ENCODE measurements around the gene PCIF1. TPM values are rescaled to one million over a fixed set of nuclear protein-coding genes. Genes with fewer than 3 reads are reported as not detected.
A peak's percentile ranks its signal among the peaks of the same experiment; 100 is the strongest.
"Not testable (repeated sequence)": the region's sequence is repeated elsewhere in the genome, so short reads cannot be mapped to it uniquely, and the experiment has no call there.

The PCIF1 gene
- total RNA-seq, 1 donor from 2014 or later, result 23.5 TPM

- no peak overlapping the region for H3K4me3 Mint-ChIP-seq (ENCODE audit: unreplicated experiment)
- no peak for DNase-seq (ENCODE audit: low spot score)
These were observed 17.7 kb downstream of the PCIF1 start for GRCh38 chr20:45951925-45952834.

GRCh38 chr20:45952861-45953260 is 18.4 kb downstream of the PCIF1 start:
- no peaks in the 10 kb centered on the region for H3K27me3 Mint-ChIP-seq (ENCODE audit: low read depth)
- no peak for DNase-seq (ENCODE audit: low spot score)
- no peak overlapping the region for H3K4me3 Mint-ChIP-seq (ENCODE audit: unreplicated experiment)
- H3K36me3 Mint-ChIP-seq (ENCODE audit: low read depth), result peaks cover 22% of the 10 kb centered on the region
- H3K9me3 Mint-ChIP-seq (ENCODE audit: low read depth), result no peaks in the 10 kb centered on the region
- no peaks in the 10 kb centered on the region for H3K4me1 Mint-ChIP-seq (ENCODE audit: low read depth)
- no peak for TF ChIP-seq CTCF (IDR thresholded peaks at IDR 0.05)
- H3K27ac Mint-ChIP-seq (ENCODE audit: unreplicated experiment), result no peak overlapping the region

More at GRCh38 chr20:45951925-45952834, 17.7 kb downstream of the PCIF1 start:
- no peak for TF ChIP-seq CTCF (IDR thresholded peaks at IDR 0.05)
- Mint-ChIP-seq H3K4me1 (ENCODE audit: low read depth) (no peaks in the 10 kb centered on the region), H3K36me3 (ENCODE audit: low read depth) (peaks cover 22% of the 10 kb centered on the region), H3K27me3 (ENCODE audit: low read depth) (no peaks in the 10 kb centered on the region), H3K9me3 (ENCODE audit: low read depth) (no peaks in the 10 kb centered on the region), H3K27ac (ENCODE audit: unreplicated experiment) (no peak overlapping the region)

GRCh38 chr20:45953672-45954071 is 19.2 kb downstream of the PCIF1 start:
- Mint-ChIP-seq H3K4me1 (ENCODE audit: low read depth) (no peaks in the 10 kb centered on the region), H3K36me3 (ENCODE audit: low read depth) (peaks cover 25% of the 10 kb centered on the region), H3K9me3 (ENCODE audit: low read depth) (no peaks in the 10 kb centered on the region), H3K27ac (ENCODE audit: unreplicated experiment) (no peak overlapping the region), H3K27me3 (ENCODE audit: low read depth) (no peaks in the 10 kb centered on the region), H3K4me3 (ENCODE audit: unreplicated experiment) (no peak overlapping the region)
- no peak for TF ChIP-seq CTCF (IDR thresholded peaks at IDR 0.05)
- DNase-seq (ENCODE audit: low spot score), result peak; percentile 77

GRCh38 chr20:45956326-45956725 is 21.8 kb downstream of the PCIF1 start:
- not testable (repeated sequence) for H3K4me3 Mint-ChIP-seq (ENCODE audit: unreplicated experiment); H3K9me3 Mint-ChIP-seq (ENCODE audit: low read depth); H3K4me1 Mint-ChIP-seq (ENCODE audit: low read depth); H3K27ac Mint-ChIP-seq (ENCODE audit: unreplicated experiment); H3K27me3 Mint-ChIP-seq (ENCODE audit: low read depth)
- DNase-seq (ENCODE audit: low spot score), result peak; percentile 9
- peaks cover 25% of the 10 kb centered on the region for H3K36me3 Mint-ChIP-seq (ENCODE audit: low read depth)

- peak; percentile 76 for DNase-seq (ENCODE audit: low spot score)
- no peak overlapping the region for H3K27ac Mint-ChIP-seq (ENCODE audit: unreplicated experiment)
These were observed 22.8 kb downstream of the PCIF1 start for GRCh38 chr20:45957021-45957941.

More at GRCh38 chr20:45957021-45957941, 22.8 kb downstream of the PCIF1 start:
- Mint-ChIP-seq H3K4me3 (ENCODE audit: unreplicated experiment) (no peak overlapping the region), H3K4me1 (ENCODE audit: low read depth) (no peaks in the 10 kb centered on the region), H3K36me3 (ENCODE audit: low read depth) (peaks cover 29% of the 10 kb centered on the region), H3K9me3 (ENCODE audit: low read depth) (no peaks in the 10 kb centered on the region), H3K27me3 (ENCODE audit: low read depth) (no peaks in the 10 kb centered on the region)
- no peak for TF ChIP-seq CTCF (IDR thresholded peaks at IDR 0.05)

Measured in chondrocyte (in vitro differentiated cells).